LoVo (cell line): ENCODE data around the gene SPPL2C.
"Not testable (repeated sequence)": the region's sequence is repeated elsewhere in the genome, so short reads cannot be mapped to it uniquely, and the experiment has no call there.

Experiments
- DNase-seq: peaks from one replicate; pipeline ENCODE4 v3.0.0-alpha.2; 2016; ENCODE audit warnings: low spot score

The SPPL2C gene

GRCh38 chr17:45850468-45850867, 5.8 kb downstream of the SPPL2C start:
- DNase-seq = no peak

GRCh38 chr17:45851022-45851421, 6.3 kb downstream of the SPPL2C start:
- no peak for DNase-seq

DNA sequence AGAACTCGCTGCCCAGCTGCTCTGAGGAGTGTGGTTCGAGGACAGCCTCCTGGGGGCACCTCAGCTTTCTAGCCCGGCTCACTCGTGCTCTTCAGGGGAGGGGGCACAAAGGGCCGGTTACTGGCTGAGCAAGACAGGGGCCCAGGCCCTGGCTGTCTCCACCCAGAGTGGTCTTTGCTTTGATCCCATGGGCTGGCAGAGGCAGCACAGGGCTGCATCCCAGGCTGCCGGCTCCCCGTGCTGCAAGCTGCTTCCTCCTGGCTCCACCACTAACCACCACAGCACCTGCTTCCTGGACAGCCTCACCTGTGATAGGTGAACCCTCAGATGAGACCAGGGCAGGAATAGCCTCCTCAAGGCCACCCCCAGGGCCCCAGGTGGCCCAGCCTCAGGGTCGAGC, 6.8 kb downstream of the SPPL2C start:
- no peak for DNase-seq

GRCh38 chr17:45851873-45852272, 7.2 kb downstream of the SPPL2C start:
- DNase-seq = no peak

DNA sequence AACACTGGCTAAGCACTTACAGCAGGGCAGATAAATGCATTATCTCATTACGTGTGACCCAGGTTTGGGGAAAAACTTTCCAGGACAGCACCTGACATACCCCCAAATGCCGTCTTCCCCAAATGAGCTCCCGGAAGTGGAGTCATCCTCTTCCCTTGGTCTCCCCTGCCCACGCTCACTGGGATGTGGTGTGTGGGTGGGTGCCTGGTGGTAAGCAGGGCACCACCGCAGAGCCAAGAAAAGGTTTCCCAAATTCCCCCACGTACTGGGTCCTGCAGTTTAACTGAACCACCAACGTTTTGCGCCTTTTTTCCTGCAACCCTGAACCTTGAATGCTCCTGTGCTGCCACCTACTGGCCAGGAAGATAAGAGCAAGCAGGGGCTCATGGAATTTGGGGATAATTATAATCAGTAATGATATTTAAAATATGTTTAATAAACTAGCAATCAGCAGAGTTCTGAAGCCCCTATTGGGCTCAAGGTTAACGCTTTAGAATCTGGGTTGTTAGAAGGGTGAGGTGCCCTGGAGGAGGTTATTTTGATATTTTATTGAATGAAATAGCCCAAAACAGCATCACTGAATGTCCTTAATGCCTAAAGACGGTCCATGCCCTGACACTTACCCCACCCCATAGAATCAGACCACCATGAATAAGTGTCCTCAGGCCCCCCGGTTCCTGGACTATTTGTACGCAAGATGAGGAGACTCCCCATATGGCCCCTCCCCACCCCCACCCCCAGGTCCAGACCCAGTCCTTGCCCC, 8.0 kb downstream of the SPPL2C start:
- peak; percentile 57 for DNase-seq

- DNase-seq = no peak
Observed at GRCh38 chr17:45854209-45854608, 9.5 kb downstream of the SPPL2C start.

DNA sequence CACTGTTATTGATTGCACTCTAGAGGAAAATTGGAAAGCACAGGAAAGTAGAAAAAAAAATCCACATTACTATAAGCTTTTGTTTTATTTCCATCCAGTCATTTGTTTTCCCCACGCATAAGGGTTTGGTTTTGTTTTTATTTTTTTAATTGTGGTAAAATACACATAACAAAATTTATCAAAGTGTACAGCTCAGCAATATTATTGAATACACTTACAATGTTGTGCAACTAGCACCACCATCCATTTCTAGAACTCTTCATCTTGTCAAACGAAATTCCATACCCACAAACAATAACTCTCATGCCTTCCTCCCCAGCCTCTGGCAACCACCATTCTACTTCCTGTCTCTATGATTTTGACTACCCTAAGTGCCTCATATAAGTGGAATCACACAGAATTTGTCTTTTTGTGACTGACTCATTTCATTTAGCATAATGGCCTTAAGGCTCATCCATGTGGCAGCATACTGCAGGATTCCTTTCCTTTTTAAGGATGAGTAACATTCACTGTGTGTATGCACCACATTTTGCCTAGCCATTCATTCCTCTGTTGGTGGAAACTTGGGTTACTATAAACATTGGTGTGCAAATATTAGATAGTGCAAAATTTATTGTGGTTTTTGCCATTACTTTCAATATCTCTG, 11.1 kb downstream of the SPPL2C start:
- DNase-seq = no peak

DNA sequence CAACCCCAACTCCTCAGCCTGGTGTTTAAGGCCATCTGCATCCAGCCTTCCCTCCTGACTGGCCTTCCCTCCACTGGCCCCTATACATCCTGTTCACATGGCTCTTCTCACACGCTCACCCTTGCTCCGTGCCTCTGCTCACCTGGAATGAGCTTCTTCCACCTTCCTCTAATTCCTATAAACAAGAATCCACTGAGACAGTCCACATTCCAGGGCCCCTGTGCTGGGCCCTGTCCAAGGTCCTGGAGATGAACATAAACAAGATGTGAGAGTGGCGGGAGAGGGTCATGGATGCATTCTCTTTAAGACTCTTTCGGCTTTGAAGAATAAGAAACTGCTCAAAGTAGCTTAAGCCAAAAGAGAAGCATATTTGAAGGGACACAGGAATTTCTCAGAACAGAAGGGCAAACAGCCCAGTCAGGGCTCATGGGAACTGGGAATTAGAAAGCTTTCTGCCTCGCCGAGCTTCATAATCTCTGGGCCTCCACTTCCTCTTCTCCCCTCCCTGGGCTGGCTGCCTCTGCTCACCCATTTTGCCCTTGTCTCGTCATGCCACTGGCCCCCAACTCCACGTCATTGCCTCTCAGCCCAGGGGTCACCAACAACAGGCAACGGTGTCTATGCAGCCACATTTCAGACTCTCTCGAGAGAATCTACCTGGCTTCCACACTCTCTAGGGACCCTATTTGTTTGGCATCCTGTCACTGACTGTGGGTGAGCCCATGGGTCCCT, 13.5 kb downstream of the SPPL2C start:
- DNase-seq = peak; percentile 34

- DNase-seq = no peak
Observed at GRCh38 chr17:45861165-45861564, 16.5 kb downstream of the SPPL2C start.

GRCh38 chr17:45862127-45862526, 17.4 kb downstream of the SPPL2C start:
- not testable (repeated sequence) for DNase-seq

DNA sequence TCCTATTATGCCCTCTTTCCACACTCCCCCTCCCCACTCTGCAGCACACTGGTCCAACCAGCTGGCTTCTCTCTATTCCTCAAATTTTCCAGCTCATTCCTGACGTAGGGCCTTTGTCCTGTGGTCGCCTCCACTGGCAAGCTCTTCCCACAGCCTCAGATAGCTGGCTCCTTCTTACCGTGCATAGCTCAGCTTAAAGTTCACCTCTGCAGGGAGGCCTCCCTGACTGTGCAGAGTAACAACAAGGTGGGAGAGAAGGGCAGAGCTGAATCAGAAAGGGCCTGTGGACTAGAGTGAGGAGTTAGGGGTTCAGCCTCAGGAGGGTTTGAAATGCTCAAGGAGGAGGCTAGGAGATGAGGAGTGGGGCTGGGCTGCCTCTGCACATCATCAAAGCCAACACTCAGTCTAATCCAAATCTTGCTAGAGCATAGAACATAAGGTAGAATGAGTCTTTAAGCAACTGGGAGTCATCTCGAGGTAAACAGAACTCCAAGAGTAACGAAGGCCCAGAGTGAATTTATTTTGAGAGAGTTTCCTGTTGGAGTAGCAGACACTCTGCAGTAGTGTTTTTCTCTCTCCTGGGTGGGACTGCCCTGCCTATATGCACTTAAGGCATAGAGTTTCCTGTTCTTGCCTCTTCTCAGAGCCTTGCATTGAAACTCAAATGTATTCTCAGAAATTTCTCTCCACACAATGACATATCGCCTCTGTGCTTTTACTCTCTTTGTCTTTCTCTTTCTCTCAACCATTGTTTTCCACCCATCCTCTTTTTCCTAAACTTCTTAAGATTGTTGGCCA, 19.4 kb downstream of the SPPL2C start:
- no peak for DNase-seq

DNA sequence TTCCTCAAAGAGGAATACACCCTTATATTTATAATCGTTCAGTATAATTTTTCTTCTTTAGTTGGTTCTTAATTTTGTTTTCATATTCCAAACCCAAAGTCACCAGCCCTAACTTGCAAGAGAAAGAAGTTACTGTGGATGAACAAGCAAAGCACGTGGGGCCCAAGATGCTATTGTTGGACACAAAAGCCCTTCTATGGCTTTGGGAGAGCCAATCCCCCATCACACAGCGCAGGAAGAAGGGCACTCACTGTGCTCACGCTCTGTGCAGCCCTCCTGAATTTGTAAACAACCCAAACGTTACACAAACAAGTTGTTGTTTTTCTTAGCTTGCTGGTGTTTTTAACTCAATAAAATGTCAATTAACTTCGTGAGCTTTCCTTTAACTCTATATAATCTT, 22.5 kb downstream of the SPPL2C start:
- no peak for DNase-seq

- DNase-seq = no peak
Observed at GRCh38 chr17:45867702-45868101, 23.0 kb downstream of the SPPL2C start.

DNA sequence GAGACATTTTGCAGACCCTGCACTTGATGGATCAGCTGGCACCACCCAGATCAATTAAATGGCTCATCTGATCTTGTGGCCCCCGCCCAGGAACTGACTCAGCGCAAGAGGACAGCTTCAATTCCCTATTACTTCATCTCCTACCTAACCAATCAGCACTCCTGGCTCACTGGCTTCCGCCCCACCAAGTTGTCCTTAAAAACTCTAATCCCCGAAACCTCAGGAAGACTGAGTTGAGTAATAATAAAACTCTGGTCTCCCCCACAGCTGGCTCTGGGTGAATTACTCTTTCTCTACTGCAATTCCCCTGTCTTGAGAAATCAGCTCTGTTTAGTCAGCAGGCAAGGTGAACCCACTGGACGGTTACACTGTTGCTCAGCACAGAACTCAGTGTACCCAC, 23.6 kb downstream of the SPPL2C start:
- DNase-seq = no peak

GRCh38 chr17:45869676-45870341, 25.1 kb downstream of the SPPL2C start:
- no peak for DNase-seq

GRCh38 chr17:45870342-45870974, 25.8 kb downstream of the SPPL2C start:
- no peak for DNase-seq

DNA sequence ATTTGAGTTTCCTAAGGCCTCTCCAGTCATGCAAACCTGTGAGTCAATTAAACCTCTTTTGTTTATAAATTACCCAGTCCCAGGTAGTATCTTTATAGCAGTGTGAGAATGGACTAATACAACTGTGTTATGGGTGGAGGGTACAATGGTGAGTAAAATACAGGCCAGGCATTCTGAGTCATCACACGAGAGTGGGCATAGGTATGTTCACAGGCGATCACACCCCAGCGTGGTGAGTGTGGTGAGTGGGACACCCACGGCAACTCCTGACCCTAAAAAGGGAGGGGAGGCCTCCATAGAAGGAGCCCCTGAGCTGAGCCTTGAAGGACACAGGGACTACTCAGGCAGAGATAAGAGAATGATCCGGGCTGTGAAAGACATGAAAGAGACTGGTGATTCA, 27.0 kb downstream of the SPPL2C start:
- DNase-seq = no peak

DNA sequence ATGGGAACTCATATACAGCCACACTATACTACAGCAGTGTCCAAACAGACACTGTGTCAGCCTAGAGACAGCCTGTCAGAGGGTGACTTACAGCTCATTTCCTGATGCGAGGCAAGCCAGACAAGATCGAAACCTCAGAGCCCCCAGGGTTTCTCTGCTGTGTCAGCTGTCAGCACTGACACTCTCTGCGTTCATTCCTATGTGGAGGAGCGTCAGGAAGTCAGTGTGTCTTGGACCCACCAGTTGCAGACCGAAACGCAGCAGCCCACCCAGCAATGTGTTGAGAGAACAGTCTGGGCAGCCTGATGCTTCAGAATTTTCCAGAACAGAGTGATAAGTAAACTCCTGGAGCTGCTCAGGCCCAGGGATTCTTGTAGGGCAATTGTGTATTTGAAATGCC, 29.0 kb downstream of the SPPL2C start:
- no peak for DNase-seq

DNA sequence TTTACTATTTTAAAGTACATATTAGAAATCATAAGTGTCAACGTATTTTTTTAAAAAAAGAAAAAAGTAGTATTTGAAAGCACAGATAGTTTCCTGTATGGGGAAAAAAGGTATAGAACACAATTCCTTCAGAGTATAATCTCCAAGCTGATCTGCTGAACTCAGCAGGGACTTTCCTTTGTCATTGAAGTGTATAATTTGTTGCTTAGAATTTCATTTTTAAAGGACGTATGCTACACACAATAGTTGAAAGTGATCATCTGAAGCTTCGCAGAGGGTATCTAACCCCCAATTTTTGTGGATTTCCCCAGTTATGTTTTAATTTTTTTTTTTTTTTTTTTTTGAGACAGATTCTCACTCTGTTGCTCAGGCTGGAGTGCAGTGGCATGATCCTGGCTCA, 29.5 kb downstream of the SPPL2C start:
- DNase-seq = no peak

GRCh38 chr17:45876539-45876938, 31.9 kb downstream of the SPPL2C start:
- DNase-seq = no peak

DNA sequence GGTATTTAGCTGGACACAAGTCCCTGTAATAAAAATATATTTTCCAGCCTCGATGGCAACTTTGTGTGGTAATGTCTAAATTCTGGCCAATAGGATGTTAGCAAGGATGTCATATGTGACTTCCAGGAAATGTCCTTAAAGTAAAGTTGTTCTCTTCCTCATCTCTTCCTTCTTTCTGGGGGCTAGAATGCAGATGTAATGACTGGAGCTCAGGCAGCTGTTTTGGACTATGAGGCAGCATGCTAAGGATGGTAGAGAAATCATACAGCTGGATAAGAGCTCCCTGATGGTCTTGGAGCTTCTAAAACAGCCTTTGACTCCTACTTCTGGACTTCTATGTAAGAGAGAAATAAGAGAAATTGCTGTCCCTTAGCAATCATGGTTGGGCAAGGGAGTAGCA, 32.8 kb downstream of the SPPL2C start:
- no peak for DNase-seq
